HFF-Myc (cell line): ENCODE measurements around the gene HP1BP3.

Experiments
- DNase-seq: peaks from one replicate; pipeline ENCODE4 v3.0.0-alpha.2; 2011; ENCODE audit warnings: low read depth; ENCODE audit errors: extremely low read depth
- H3K4me3 ChIP-seq: replicated peaks from 2 replicates; pipeline ENCODE4 v1.5.1; 2011; ENCODE audit warnings: low read depth, mild to moderate bottlenecking, control low read depth, low read length
- CTCF ChIP-seq: IDR thresholded peaks from 2 replicates; pipeline ENCODE4 v1.5.1; 2012; ENCODE audit warnings: mild to moderate bottlenecking, low read depth, low read length, control low read depth; ENCODE audit errors: missing control alignments

HP1BP3 gene

GRCh38 chr1:20751462-20751990 lies 35.6 kb downstream of the HP1BP3 start:
- DNase-seq, result no peak

GRCh38 chr1:20742671-20743070 lies 44.4 kb downstream of the HP1BP3 start:
- DNase-seq, result no peak
- no peak overlapping the region for H3K4me3 ChIP-seq
- TF ChIP-seq CTCF, result no peak

More at GRCh38 chr1:20751462-20751990, 35.6 kb downstream of the HP1BP3 start:
- no peak for TF ChIP-seq CTCF
- H3K4me3 ChIP-seq, result no peak overlapping the region

- TF ChIP-seq CTCF, result no peak
- DNase-seq, result no peak
- no peak overlapping the region for H3K4me3 ChIP-seq
Measured at GRCh38 chr1:20740781-20741180, 46.3 kb downstream of the HP1BP3 start.

GRCh38 chr1:20739225-20739624 lies 47.9 kb downstream of the HP1BP3 start:
- no peak for TF ChIP-seq CTCF
- no peak overlapping the region for H3K4me3 ChIP-seq
- DNase-seq, result no peak

- TF ChIP-seq CTCF, result no peak
- no peak overlapping the region for H3K4me3 ChIP-seq
- no peak for DNase-seq
Measured at GRCh38 chr1:20735581-20736111, 51.5 kb downstream of the HP1BP3 start.

- TF ChIP-seq CTCF, result peak; percentile 0
- no peak for DNase-seq
- H3K4me3 ChIP-seq, result peak overlapping the region; percentile 59
Measured at GRCh38 chr1:20733360-20733975, 53.6 kb downstream of the HP1BP3 start.
